ENCODE measurements around the gene PRF1. TPM values are rescaled to one million over a fixed set of nuclear protein-coding genes. Genes with fewer than 3 reads are reported as not detected.

PRF1 gene
- total and polyA plus RNA-seq, 8 donors = under 0.01 to 11.0 (median 1.4) TPM; not detected in 1

GRCh38 chr10:70557086-70557845 is 45.3 kb downstream of the PRF1 start:
- DNase-seq = no peak
- no peaks in the 10 kb centered on the region for H3K27me3 ChIP-seq
- peaks cover 7 to 40% (median 27%) of the 10 kb centered on the region in 4 donors for H3K4me1 ChIP-seq
- no peak overlapping the region for H3K4me3 ChIP-seq
- TF ChIP-seq, protein P1, sequence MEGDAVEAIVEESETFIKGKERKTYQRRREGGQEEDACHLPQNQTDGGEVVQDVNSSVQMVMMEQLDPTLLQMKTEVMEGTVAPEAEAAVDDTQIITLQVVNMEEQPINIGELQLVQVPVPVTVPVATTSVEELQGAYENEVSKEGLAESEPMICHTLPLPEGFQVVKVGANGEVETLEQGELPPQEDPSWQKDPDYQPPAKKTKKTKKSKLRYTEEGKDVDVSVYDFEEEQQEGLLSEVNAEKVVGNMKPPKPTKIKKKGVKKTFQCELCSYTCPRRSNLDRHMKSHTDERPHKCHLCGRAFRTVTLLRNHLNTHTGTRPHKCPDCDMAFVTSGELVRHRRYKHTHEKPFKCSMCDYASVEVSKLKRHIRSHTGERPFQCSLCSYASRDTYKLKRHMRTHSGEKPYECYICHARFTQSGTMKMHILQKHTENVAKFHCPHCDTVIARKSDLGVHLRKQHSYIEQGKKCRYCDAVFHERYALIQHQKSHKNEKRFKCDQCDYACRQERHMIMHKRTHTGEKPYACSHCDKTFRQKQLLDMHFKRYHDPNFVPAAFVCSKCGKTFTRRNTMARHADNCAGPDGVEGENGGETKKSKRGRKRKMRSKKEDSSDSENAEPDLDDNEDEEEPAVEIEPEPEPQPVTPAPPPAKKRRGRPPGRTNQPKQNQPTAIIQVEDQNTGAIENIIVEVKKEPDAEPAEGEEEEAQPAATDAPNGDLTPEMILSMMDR (IDR thresholded peaks at IDR 0.05) = no peak
- no peak for TF ChIP-seq POLR2A (IDR thresholded peaks at IDR 0.05)
- no peak for TF ChIP-seq POLR2AphosphoS5 (IDR thresholded peaks at IDR 0.05)
- peaks cover 0 to 33% (median 0%) of the 10 kb centered on the region in 4 donors for H3K36me3 ChIP-seq
- 90 to 97% (median 94%) methylated on average over 7 to 11 of the region's 11 CpGs for WGBS, 5 donors
- H3K9me3 ChIP-seq = no peaks in the 10 kb centered on the region
- intact Hi-C loops (cut with DNase I; ENCODE audit: low total_unique reads) = no loop called here
- no peak overlapping the region for H3K27ac ChIP-seq

- intact Hi-C loops (cut with DNase I; ENCODE audit: low total_unique reads) = no loop called here
- Histone ChIP-seq H3K27ac (no peak overlapping the region), H3K36me3 (peaks cover 0 to 33% (median 0%) of the 10 kb centered on the region in 4 donors), H3K4me3 (no peak overlapping the region), H3K9me3 (no peaks in the 10 kb centered on the region), H3K4me1 (peaks cover 7 to 35% (median 18%) of the 10 kb centered on the region in 4 donors), H3K27me3 (no peaks in the 10 kb centered on the region)
- 79 to 88% (median 83%) methylated on average over 11 of the region's 11 CpGs for WGBS, 5 donors
- TF ChIP-seq EP300 (IDR thresholded peaks at IDR 0.05) = no peak
- TF ChIP-seq, protein P1 (IDR thresholded peaks at IDR 0.05) = no peak
- TF ChIP-seq POLR2A (IDR thresholded peaks at IDR 0.05) = no peak
- TF ChIP-seq POLR2AphosphoS5 (IDR thresholded peaks at IDR 0.05) = no peak
- DNase-seq = no peak
Observed at GRCh38 chr10:70555371-70555770, 47.2 kb downstream of the PRF1 start.

GRCh38 chr10:70552586-70552985 is 50.0 kb downstream of the PRF1 start:
- Histone ChIP-seq H3K27ac (peak overlapping the region in 3 of 5 donors; percentile 4 to 78 (median 22)), H3K9me3 (no peaks in the 10 kb centered on the region), H3K27me3 (no peaks in the 10 kb centered on the region), H3K4me3 (no peak overlapping the region), H3K4me1 (peaks cover 0 to 15% (median 3%) of the 10 kb centered on the region in 4 donors), H3K36me3 (peaks cover 0 to 36% (median 6%) of the 10 kb centered on the region in 4 donors)
- TF ChIP-seq POLR2A (IDR thresholded peaks at IDR 0.05) (no peak), POLR2AphosphoS5 (IDR thresholded peaks at IDR 0.05) (no peak), EP300 (IDR thresholded peaks at IDR 0.05) (no peak)
- TF ChIP-seq, protein P1 (IDR thresholded peaks at IDR 0.05) = no peak
- peak in 1 of 2 donors; percentile 74 for DNase-seq
- intact Hi-C loops (cut with DNase I; ENCODE audit: low total_unique reads) = loop anchor here (5.0 kb wide), 1 partner anchor 205 kb away; no protein-coding TSS in a partner anchor
- WGBS, 5 donors = 71 to 82% (median 76%) methylated on average over 6 of the region's 6 CpGs

- 66 to 75% (median 71%) methylated on average over 19 of the region's 19 CpGs for WGBS, 5 donors
- H3K36me3 ChIP-seq = peaks cover 0 to 36% (median 8%) of the 10 kb centered on the region in 4 donors
- H3K9me3 ChIP-seq = no peaks in the 10 kb centered on the region
- peak in 1 of 2 donors; percentile 86 for DNase-seq
- no peaks in the 10 kb centered on the region for H3K27me3 ChIP-seq
- intact Hi-C loops (cut with DNase I; ENCODE audit: low total_unique reads) = loop anchor here (5.0 kb wide), 1 partner anchor 205 kb away; no protein-coding TSS in a partner anchor
- H3K27ac ChIP-seq = peak overlapping the region in 3 of 5 donors; percentile 4 to 78 (median 24)
- H3K4me3 ChIP-seq = no peak overlapping the region
- H3K4me1 ChIP-seq = peaks cover 0 to 15% (median 3%) of the 10 kb centered on the region in 4 donors
- TF ChIP-seq POLR2AphosphoS5 (IDR thresholded peaks at IDR 0.05) = peak; percentile 42 to 71 (median 55)
- TF ChIP-seq EP300 (IDR thresholded peaks at IDR 0.05) = no peak
Observed at GRCh38 chr10:70551971-70552422, 50.5 kb downstream of the PRF1 start.
